Fibroblast of villous mesenchyme (primary cell): ENCODE data around the gene TNC. TPM values are rescaled to one million over a fixed set of nuclear protein-coding genes. Genes with fewer than 3 reads are reported as not detected.

Experiments
- DNase-seq: peaks from one replicate; pipeline ENCODE4 v3.0.0-alpha.2; 2010; ENCODE audit warnings: low read depth
- H3K4me3 ChIP-seq: 2 replicates; pipeline ENCODE4 v1.5.1; 2011; ENCODE audit warnings: low read depth, mild to moderate bottlenecking, low read length
- CTCF ChIP-seq: IDR thresholded peaks from 2 replicates; pipeline ENCODE4 v1.5.1; 2012; ENCODE audit warnings: low read depth, mild to moderate bottlenecking, low read length; ENCODE audit not compliant: insufficient read depth
- total RNA-seq: library from RNA; depleted of rRNA; stranded (reverse); fragments of >200 nt; gene quantifications from 2 replicates; pipeline ENCODE4 v1.2.3, GENCODE V29; 2012

TNC gene
- 371 and 386 TPM in 2 replicates for total RNA-seq

GRCh38 chr9:115117999-115118878 is at the start of gene TNC:
Gene TNC (minus strand): TSS chr9:115118157. CDS start chr9:115091018, 27,139 bp downstream.
- H3K4me3 ChIP-seq: peak within 1 kb of the TSS; percentile 54
- DNase-seq: peak; percentile 70
- no peak for TF ChIP-seq CTCF

- no peak for TF ChIP-seq CTCF
- no peak overlapping the region for H3K4me3 ChIP-seq
- DNase-seq: peak; percentile 48
Measured at GRCh38 chr9:115167175-115167574, 49.2 kb upstream of the TNC start.

- no peak for DNase-seq
- TF ChIP-seq CTCF: no peak
- H3K4me3 ChIP-seq: no peak overlapping the region
Measured at GRCh38 chr9:115165233-115165632, 47.3 kb upstream of the TNC start.

- H3K4me3 ChIP-seq: no peak overlapping the region
- no peak for TF ChIP-seq CTCF
- DNase-seq: no peak
Measured at GRCh38 chr9:115164511-115164974, 46.6 kb upstream of the TNC start.

- DNase-seq: no peak
- no peak overlapping the region for H3K4me3 ChIP-seq
- no peak for TF ChIP-seq CTCF
Measured at GRCh38 chr9:115162946-115163345, 45.0 kb upstream of the TNC start.

- TF ChIP-seq CTCF: no peak
- no peak overlapping the region for H3K4me3 ChIP-seq
- no peak for DNase-seq
Measured at GRCh38 chr9:115161446-115161845, 43.5 kb upstream of the TNC start.
